CD4-positive, alpha-beta T cell treated with Interleukin-1 beta for 1 hour (primary cell): Measurements from ENCODE around the gene SETD1A.
"Not testable (repeated sequence)": the region's sequence is repeated elsewhere in the genome, so short reads cannot be mapped to it uniquely, and the experiment has no call there.

ENCODE experiments used
- DNase-seq, 2 donors: peaks; one replicate each; pipeline ENCODE4 v3.0.0-alpha.2; 2020 to 2022

Gene SETD1A

GRCh38 chr16:30930160-30930571, 27.4 kb upstream of the SETD1A start:
- DNase-seq, result no peak

DNA sequence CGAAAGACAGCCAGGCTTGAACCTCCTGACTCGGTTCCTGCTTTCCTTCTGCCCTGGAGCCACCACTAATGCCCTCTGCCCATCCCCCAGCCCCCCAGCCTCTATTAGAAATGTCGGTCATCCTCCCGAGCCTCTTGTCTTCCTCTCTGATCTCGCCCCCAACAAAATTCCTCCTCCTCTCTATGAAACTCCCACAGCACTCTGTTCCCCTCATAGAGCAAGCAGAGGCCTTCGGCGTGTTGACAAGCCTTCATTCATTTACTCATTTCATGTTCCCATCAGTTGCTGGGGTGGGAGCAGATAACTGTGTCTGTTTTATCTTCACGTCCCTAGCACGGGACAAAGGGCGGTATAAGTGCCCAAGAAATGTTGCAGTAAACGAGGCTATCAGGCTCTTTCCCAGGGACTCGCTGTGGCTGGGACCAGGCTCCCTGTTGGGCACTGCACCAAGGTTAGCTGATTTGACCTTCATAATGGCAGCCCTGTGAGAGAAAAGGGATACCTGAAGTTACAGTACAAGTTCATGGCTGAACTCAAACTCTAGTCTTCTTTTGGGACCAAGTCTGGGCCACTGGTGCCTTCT, 26.4 kb upstream of the SETD1A start:
- DNase-seq, result no peak

GRCh38 chr16:30934827-30935557, 22.6 kb upstream of the SETD1A start:
- DNase-seq, result peak; percentile 28 to 36

GRCh38 chr16:30937692-30938091, 19.9 kb upstream of the SETD1A start:
- no peak for DNase-seq

DNA sequence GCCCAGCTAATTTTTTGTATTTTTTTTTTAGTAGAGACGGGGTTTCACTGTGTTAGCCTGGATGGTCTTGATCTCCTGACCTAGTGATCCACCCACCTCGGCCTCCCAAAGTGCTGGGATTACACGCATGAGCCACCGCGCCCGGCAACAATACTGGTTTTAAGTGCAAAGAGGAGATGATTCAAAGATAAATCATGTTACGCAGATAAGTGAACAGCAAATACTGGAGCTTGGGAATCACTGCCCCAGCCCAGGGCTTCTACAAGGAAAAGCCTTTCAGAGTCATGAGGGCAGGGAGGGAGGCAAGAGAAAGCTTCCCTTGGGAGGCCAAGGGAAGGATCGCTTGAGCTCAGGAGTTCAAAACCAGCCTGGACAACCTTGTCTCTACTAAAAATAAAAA, 18.0 kb upstream of the SETD1A start:
- DNase-seq, result not testable (repeated sequence)

DNA sequence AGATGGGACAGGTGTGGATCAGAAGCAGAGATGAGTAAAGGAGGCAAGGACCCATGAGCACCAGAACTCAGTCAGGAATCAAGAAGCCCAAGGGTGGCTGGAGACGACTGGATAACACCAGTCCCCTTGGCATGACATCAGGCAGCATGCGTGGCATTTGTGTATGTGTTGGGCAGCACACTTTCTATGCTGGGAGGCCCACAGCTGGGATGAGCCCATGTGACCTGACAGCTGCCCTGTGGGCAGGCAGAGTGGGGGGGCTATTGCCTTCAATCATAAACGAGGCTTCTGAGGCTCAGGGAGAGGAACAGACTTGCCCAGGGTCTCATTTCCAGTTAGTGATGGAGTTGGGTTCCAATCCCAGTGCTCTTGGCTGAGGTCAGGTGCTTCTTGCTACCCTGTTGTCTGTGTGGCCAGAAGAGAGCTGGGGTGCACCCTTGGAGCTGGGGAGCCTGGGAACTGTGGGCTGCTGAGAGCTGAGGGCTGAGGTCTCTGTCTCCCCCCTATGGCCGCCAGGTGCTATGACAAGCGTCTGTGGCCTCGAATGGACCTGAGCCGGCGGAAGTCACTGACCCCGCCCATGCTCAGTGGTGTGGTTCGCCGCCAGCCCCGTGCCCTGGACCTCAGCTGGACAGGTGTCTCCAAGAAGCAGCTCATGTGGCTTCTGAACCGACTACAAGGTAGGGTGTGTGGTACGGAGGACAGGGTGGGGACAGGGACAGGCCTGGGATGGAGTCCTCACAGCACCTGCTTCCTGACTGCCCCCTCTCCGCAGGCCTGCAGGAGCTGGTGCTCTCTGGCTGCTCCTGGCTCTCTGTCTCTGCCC, 15.7 kb upstream of the SETD1A start:
- DNase-seq, result peak; percentile 73 to 77

- no peak for DNase-seq
These were observed 15.1 kb upstream of the SETD1A start for GRCh38 chr16:30942426-30942806.

GRCh38 chr16:30944352-30944751, 13.2 kb upstream of the SETD1A start:
- DNase-seq, result no peak

DNA sequence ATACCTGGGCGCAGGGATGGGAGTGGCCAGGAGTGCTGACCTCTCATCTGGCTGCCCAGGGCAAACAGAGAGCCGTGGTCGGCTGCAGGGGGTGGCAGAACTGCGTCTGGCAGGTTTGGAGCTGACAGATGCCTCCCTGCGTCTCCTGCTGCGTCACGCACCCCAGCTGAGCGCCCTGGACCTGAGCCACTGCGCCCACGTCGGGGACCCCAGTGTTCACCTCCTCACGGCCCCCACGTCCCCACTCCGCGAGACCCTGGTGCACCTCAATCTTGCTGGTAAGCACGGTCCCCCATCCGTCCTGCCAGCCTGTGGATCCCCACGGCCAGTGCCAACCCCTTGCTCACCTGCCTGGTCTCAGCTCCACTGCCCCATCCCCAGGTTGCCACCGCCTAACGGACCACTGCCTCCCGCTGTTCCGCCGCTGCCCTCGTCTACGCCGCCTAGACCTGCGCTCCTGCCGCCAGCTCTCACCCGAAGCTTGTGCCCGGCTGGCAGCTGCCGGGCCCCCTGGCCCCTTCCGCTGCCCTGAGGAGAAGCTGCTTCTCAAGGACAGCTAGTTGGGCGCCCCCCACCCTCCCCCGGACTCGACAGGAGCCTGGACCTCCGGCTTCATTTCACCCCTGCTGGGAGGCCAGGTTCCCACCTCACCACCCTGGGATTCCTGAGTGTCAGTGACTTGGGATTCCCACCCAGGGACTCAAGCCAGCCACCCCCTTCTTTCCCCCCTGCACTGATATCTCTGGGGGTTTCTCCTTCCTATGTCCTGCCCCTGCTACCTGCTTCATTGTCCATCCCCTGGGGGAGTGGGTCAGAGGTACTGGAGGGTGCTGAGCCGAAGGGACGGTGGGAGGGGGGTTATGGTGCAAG, 10.6 kb upstream of the SETD1A start:
- DNase-seq, result no peak

- no peak for DNase-seq
These were observed 10.1 kb upstream of the SETD1A start for GRCh38 chr16:30947541-30947858.

- peak; percentile 24 to 52 for DNase-seq
These were observed 9.5 kb upstream of the SETD1A start for GRCh38 chr16:30947859-30948666.

DNA sequence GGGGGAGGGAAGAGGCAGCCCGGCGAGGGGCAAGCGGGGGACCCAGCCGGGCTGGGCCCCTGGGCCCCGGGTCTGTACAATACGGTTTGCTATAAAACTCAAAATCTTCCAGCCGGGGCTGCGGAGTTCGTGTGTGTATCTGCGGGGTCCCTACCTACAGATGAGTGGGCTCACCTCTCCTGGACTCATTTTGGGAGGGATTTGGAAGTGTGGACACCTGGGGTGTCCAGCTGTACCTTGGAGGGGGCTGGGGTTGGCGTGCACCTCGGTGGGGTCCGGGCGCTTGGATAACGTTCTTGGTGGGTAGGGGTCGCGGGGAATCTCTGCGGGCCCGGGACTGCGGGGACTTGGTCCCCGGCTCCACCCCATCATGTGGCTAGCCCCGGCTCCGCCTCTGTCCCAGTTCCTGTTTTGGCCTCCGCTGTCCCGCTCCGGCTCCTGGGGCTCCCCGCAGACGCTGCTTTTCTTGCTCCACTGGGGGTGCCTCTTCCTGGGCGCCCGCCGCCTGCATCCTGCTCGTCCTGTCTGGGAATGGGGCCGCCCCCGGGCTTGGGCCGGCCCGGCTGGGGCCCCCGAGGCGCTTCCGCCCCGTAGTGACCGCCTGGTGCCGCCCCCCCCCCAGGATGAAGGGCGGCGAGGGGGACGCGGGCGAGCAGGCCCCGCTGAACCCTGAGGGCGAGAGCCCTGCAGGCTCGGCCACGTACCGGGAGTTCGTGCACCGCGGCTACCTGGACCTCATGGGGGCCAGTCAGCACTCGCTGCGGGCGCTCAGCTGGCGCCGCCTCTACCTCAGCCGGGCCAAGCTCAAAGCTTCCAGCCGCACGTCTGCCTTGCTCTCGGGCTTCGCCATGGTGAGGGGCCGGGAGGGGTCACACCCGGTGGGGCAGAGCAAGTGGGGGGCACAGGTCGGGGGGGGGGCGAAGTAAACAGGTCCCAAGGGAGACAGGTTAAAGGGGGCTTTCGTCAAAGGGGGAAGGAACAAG, 8.6 kb upstream of the SETD1A start, which contains the start of gene ORAI3:
Gene ORAI3 (plus strand): TSS at position 402 of the 983 bp plus-strand sequence. CDS start 222 bp downstream, at position 624.
- peak; percentile 40 to 70 for DNase-seq

- DNase-seq, result peak; percentile 23 to 47
These were observed 7.7 kb upstream of the SETD1A start for GRCh38 chr16:30949650-30950515.

DNA sequence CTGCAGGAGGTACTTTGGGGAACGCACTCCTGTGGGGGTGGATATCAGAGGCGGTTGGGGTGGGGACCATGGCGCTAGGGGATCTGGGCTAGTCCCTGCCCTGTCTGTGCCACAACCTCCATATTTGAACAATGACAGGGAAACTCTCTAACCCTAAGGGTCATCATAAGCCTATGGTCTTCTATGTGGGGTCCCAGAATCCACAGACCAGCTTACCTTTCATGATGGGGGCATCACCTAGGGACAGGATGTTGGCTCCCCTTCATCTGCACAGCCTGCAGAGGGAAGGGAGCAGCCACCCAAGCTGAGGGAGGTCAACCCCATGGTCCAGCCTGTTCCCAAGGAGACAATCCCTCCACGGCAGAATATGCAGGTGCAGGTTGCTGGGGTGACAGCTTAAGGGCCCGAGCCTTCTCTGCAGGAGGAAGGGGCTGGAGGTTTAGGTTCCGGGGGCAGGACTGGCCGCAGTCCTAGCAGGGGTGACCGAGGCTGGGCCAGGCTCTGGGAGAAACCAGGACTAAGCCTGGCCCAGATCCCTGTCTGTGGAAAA, 7.0 kb upstream of the SETD1A start:
- DNase-seq, result no peak

GRCh38 chr16:30951193-30951592, 6.4 kb upstream of the SETD1A start:
- no peak for DNase-seq

GRCh38 chr16:30951750-30952149, 5.8 kb upstream of the SETD1A start:
- no peak for DNase-seq

DNA sequence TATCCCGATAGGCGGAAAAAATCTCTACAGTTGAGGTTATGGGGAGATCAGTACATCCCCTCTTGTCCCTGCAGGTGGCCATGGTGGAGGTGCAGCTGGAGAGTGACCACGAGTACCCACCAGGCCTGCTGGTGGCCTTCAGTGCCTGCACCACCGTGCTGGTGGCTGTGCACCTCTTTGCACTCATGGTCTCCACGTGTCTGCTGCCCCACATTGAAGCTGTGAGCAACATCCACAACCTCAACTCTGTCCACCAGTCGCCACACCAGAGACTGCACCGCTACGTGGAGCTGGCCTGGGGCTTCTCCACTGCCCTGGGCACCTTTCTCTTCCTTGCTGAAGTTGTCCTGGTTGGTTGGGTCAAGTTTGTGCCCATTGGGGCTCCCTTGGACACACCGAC, 4.4 kb upstream of the SETD1A start:
- no peak for DNase-seq

DNA sequence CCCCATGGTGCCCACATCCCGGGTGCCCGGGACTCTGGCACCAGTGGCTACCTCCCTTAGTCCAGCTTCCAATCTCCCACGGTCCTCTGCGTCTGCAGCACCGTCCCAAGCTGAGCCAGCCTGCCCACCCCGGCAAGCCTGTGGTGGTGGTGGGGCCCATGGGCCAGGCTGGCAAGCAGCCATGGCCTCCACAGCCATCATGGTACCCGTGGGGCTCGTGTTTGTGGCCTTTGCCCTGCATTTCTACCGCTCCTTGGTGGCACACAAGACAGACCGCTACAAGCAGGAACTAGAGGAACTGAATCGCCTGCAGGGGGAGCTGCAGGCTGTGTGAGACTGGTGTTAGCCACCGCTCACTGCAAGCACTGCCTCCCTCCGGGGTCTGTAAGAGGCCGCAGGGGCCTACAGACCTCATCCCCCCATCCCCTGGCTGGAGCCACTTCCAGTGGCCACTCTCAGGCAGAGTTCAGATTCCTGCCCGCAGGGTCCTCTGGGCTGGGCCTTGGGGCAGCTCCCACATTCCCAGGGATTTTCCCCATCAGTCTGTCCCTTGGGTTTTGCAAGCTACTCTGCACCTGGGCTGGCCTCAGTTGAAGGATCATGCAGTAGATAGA, 3.9 kb upstream of the SETD1A start:
- peak; percentile 69 to 72 for DNase-seq

DNA sequence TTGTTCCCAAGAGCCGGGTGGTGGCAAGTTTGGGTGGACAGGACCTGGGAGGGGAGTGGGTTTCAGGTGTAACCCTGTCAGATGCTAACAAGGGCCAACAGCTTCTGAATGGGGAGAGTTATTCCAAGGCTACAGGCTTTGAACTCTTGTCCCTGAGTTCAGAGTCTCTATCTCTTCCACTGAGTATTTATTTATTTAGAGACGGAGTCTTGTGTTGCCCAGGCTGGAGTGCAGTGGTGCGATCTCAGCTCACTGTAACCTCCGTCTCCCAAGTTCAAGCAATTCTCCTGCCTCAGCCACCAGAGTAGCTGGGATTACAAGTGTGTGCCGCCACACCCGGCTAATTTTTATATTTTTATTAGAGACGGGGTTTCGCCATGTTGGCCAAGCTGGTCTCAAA, 2.6 kb upstream of the SETD1A start:
- DNase-seq, result no peak
